Suprapubic skin (tissue), 4 donors: ENCODE results near the gene PHLDA3.

Experiments
- CTCF ChIP-seq, 2 donors: fragments of 200-600 bp in 1 of 2; fragments of 450-650 bp in 1 of 2; sonication (generic) in 1 of 2; IDR thresholded peaks; one replicate each; pipeline ENCODE4 v1.5.1; 2016 to 2019; ENCODE audit warnings: antibody characterized with exemption in 2 of 2, mild to moderate bottlenecking in 1 of 2, moderate library complexity in 1 of 2
- EP300 ChIP-seq: sonication (generic); formaldehyde crosslinking; IDR thresholded peaks from one replicate; pipeline ENCODE4 v1.6.1; 2017; ENCODE audit warnings: antibody characterized with exemption
- POLR2A ChIP-seq, 2 donors: fragments of 450-650 bp; IDR thresholded peaks; one replicate each; pipeline ENCODE4 v1.6.1; 2017; ENCODE audit warnings: antibody characterized with exemption in 2 of 2, mild to moderate bottlenecking in 2 of 2, moderate library complexity in 2 of 2
- POLR2AphosphoS5 ChIP-seq, 3 donors: sonication (generic); formaldehyde crosslinking; IDR thresholded peaks; one replicate each; pipeline ENCODE4 v1.6.1; 2017; ENCODE audit warnings: antibody characterized with exemption in 3 of 3

GRCh38 chr1:201426479-201427310 lies 42.3 kb downstream of the PHLDA3 start:
- TF ChIP-seq POLR2A (IDR thresholded peaks at IDR 0.05), result no peak
- TF ChIP-seq EP300, result no peak
- TF ChIP-seq CTCF (IDR thresholded peaks at IDR 0.05), result no peak
- no peak for TF ChIP-seq POLR2AphosphoS5 (IDR thresholded peaks at IDR 0.05)
